Parathyroid adenoma (tissue), 2 donors: ENCODE results near the gene SPRY4.
"Not testable (repeated sequence)": the region's sequence is repeated elsewhere in the genome, so short reads cannot be mapped to it uniquely, and the experiment has no call there.

ENCODE experiments used
- H2AFZ ChIP-seq: fragments of 300-600 bp; sonication (generic); one replicate; pipeline ENCODE4 v1.7.0; 2017; ENCODE audit warnings: antibody characterized with exemption, mild to moderate bottlenecking
- H3K27ac ChIP-seq: fragments of 300-600 bp; sonication (generic); one replicate; pipeline ENCODE4 v1.7.0; 2017
- H3K27me3 ChIP-seq: fragments of 300-600 bp; sonication (generic); one replicate; pipeline ENCODE4 v1.7.0; 2017; ENCODE audit warnings: low read length; ENCODE audit not compliant: control insufficient read depth, insufficient read depth
- H3K36me3 ChIP-seq: fragments of 300-600 bp; sonication (generic); one replicate; pipeline ENCODE4 v1.7.0; 2017; ENCODE audit warnings: low read length; ENCODE audit not compliant: control insufficient read depth, insufficient read depth
- H3K4me1 ChIP-seq: fragments of 300-600 bp; sonication (generic); one replicate; pipeline ENCODE4 v1.7.0; 2017; ENCODE audit warnings: control low read depth
- H3K4me2 ChIP-seq: fragments of 300-600 bp; sonication (generic); one replicate; pipeline ENCODE4 v1.7.0; 2017; ENCODE audit warnings: low read length
- H3K4me3 ChIP-seq: fragments of 300-600 bp; sonication (generic); one replicate; pipeline ENCODE4 v1.7.0; 2017; ENCODE audit warnings: low read depth, low read length
- H3K79me2 ChIP-seq: fragments of 300-600 bp; sonication (generic); one replicate; pipeline ENCODE4 v1.7.0; 2017; ENCODE audit warnings: control low read depth
- H3K9ac ChIP-seq: fragments of 300-600 bp; sonication (generic); one replicate; pipeline ENCODE4 v1.7.0; 2017; ENCODE audit warnings: mild to moderate bottlenecking
- H3K9me3 ChIP-seq: fragments of 300-600 bp; sonication (generic); one replicate; pipeline ENCODE4 v1.7.0; 2017; ENCODE audit warnings: low read length; ENCODE audit not compliant: control insufficient read depth
- TF ChIP-seq, protein P1 (sequence below): fragments of 300-600 bp; sonication (generic); IDR thresholded peaks from one replicate; pipeline ENCODE4 v1.7.0; 2017; ENCODE audit warnings: antibody characterized with exemption, mild to moderate bottlenecking
- donor health status: primary hyperparathyroidism.

SPRY4 gene

DNA sequence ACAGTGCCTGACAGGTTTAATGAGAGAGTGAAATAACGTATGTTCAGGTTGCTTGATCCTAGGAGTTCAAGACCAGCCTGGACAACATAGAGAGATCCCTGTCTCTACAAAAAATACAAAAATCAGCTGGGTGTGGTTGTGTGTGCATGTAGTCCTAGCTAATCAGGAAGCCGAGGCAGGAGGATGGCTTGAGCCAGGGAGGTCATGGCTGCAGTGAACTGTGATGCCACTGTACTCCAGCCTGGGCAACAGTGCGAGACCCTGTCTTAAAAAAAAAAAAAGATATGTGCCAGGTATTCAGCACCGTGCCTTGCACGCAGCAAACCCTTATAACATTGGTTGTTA lies 38.8 kb upstream of the SPRY4 start:
- no peaks in the 10 kb centered on the region for H3K9me3 ChIP-seq
- H3K4me3 ChIP-seq: no peak overlapping the region
- H3K4me1 ChIP-seq: no peaks in the 10 kb centered on the region
- H3K36me3 ChIP-seq: no peaks in the 10 kb centered on the region
- no peak overlapping the region for H3K9ac ChIP-seq
- H3K27me3 ChIP-seq: no peaks in the 10 kb centered on the region
- H2AFZ ChIP-seq: no peak overlapping the region
- TF ChIP-seq, protein P1, sequence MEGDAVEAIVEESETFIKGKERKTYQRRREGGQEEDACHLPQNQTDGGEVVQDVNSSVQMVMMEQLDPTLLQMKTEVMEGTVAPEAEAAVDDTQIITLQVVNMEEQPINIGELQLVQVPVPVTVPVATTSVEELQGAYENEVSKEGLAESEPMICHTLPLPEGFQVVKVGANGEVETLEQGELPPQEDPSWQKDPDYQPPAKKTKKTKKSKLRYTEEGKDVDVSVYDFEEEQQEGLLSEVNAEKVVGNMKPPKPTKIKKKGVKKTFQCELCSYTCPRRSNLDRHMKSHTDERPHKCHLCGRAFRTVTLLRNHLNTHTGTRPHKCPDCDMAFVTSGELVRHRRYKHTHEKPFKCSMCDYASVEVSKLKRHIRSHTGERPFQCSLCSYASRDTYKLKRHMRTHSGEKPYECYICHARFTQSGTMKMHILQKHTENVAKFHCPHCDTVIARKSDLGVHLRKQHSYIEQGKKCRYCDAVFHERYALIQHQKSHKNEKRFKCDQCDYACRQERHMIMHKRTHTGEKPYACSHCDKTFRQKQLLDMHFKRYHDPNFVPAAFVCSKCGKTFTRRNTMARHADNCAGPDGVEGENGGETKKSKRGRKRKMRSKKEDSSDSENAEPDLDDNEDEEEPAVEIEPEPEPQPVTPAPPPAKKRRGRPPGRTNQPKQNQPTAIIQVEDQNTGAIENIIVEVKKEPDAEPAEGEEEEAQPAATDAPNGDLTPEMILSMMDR: no peak
- peak overlapping the region; percentile 67 for H3K27ac ChIP-seq
- H3K79me2 ChIP-seq: no peaks in the 10 kb centered on the region
- no peak overlapping the region for H3K4me2 ChIP-seq

DNA sequence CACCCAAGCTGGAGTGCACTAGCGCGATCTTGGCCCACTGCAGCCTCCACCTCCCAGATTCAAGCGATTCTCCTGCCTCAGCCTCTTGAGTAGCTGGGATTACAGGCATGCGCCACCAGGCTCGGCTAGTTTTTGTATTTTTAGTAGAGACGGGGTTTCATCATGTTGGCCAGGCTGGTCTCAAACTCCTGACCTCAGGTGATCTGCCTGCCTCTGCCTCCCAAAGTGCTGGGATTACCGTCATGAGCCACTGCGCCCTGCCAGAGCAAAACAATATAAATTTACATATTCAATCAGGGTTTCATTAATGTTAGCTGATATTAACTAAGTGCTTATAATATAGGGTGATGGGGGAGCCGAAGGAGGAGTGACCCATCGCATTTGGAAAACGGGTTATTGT lies 37.4 kb upstream of the SPRY4 start:
- not testable (repeated sequence) for H3K9ac ChIP-seq, H3K27me3 ChIP-seq, H3K79me2 ChIP-seq, H3K4me3 ChIP-seq, H3K4me2 ChIP-seq, H3K36me3 ChIP-seq, H3K9me3 ChIP-seq, H3K4me1 ChIP-seq
- H3K27ac ChIP-seq: peak overlapping the region; percentile 67
- H2AFZ ChIP-seq: peak overlapping the region; percentile 75

- Histone ChIP-seq H3K79me2 (no peaks in the 10 kb centered on the region), H3K36me3 (no peaks in the 10 kb centered on the region), H3K27me3 (no peaks in the 10 kb centered on the region), H3K9me3 (no peaks in the 10 kb centered on the region), H3K4me1 (peaks cover 2% of the 10 kb centered on the region), H2AFZ (no peak overlapping the region), H3K4me2 (no peak overlapping the region), H3K9ac (no peak overlapping the region), H3K27ac (no peak overlapping the region), H3K4me3 (no peak overlapping the region)
- TF ChIP-seq, protein P1: no peak
Measured at GRCh38 chr5:142360607-142361120, 35.8 kb upstream of the SPRY4 start.

DNA sequence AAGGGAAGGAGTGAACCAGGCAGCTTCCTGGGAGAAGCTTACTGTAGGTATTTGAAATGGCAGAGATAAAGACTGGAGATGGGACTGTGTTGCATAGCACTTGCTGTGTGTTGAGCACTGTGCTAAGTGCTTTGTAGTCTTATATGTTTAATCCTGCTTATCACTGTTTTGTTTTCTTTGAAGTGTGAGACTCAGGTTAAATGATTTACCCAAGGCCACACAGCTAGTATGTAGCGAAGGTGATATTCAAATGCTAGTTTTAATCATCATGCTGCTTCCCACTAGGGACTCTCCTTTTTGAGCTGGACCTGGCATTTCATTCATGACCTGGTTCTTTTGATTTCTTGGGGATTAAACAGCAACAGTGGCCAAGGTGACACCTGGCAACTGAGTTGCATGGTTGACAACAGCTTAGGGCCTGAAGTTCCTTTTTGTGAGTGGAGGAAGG lies 35.3 kb upstream of the SPRY4 start:
- Histone ChIP-seq H3K4me3 (no peak overlapping the region), H3K36me3 (no peaks in the 10 kb centered on the region), H3K4me2 (no peak overlapping the region), H3K27ac (no peak overlapping the region), H3K4me1 (peaks cover 2% of the 10 kb centered on the region), H3K79me2 (no peaks in the 10 kb centered on the region), H3K9me3 (no peaks in the 10 kb centered on the region), H3K9ac (no peak overlapping the region), H2AFZ (no peak overlapping the region), H3K27me3 (no peaks in the 10 kb centered on the region)
- TF ChIP-seq, protein P1: no peak

DNA sequence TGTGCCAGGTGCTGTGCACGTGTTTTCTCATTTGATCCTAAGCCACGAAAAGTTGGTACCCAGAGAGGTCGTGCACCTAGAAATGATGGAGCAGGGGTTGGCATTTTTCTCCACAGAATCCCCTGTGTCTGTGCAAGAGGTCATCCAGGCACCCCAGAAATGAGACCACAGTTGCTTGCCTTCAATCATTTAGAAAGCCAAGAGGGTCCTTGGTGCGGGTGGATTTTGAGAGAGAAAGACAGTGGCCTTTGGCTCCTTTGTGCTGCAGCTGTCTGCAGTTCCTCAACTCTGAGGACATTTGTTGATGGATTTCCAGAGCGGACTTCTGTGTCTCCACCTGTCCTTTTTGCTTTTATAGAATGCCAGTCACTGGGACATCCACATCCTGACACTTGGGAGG lies 33.8 kb upstream of the SPRY4 start:
- H3K79me2 ChIP-seq: no peaks in the 10 kb centered on the region
- no peak overlapping the region for H2AFZ ChIP-seq
- no peak overlapping the region for H3K9ac ChIP-seq
- TF ChIP-seq, protein P1: no peak
- no peak overlapping the region for H3K4me2 ChIP-seq
- no peak overlapping the region for H3K4me3 ChIP-seq
- H3K9me3 ChIP-seq: no peaks in the 10 kb centered on the region
- no peak overlapping the region for H3K27ac ChIP-seq
- H3K27me3 ChIP-seq: no peaks in the 10 kb centered on the region
- H3K36me3 ChIP-seq: no peaks in the 10 kb centered on the region
- peaks cover 2% of the 10 kb centered on the region for H3K4me1 ChIP-seq
